Measurements from ENCODE around the gene SEMA3F. TPM values are rescaled to one million over a fixed set of nuclear protein-coding genes. Genes with fewer than 3 reads are reported as not detected.

Gene SEMA3F
- total RNA-seq, 3 donors from 2014 or later (not counting 1 experiment from before 2014, with no cell fraction given), result 0.16 to 1.1 (median 0.78) TPM

DNA sequence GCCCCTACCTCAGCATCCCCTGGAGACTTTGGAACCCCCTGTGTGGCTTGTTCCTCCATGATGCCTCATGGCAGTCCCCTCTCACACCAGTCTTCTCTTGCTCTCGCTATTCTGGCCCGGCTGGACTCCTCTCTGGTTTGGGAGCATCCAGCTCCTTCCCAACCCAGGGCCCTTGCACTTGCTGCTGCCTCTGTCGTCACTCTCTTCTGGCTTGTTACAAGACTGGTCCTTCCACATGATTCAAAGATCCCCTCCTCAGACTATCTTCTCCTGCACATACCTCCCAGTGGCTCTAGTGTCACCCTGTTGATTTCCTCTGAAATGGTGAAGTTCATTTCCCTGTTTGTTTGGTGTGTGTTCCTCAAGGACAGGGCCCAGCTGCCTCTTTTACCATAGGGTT, 74.4 kb downstream of the SEMA3F start:
- H3K27ac Mint-ChIP-seq, result no peak overlapping the region
- H3K27me3 Mint-ChIP-seq (ENCODE audit: low read depth in 2 of 2), result peaks cover 4% of the 10 kb centered on the region in 2 donors
- H3K27me3 ChIP-seq (ENCODE audit: control insufficient read depth, insufficient read depth, low read length), result no peaks in the 10 kb centered on the region
- DNase-seq (no peak), ATAC-seq (no peak)
- peak overlapping the region; percentile 49 for H3K4me3 Mint-ChIP-seq
- intact Hi-C loops (cut with micrococcal nuclease), result no loop called here
- H3K27ac ChIP-seq (ENCODE audit: low read length), result no peak overlapping the region
- WGBS (ENCODE audit: insufficient coverage), result 95% methylated on average over 3 of the region's 3 CpGs
- peaks cover 42% of the 10 kb centered on the region for H3K4me1 ChIP-seq (ENCODE audit: control insufficient read depth, insufficient read depth, low read length)
- H3K36me3 ChIP-seq (ENCODE audit: control insufficient read depth, insufficient read depth, low read length), result no peaks in the 10 kb centered on the region
- no peaks in the 10 kb centered on the region for H3K9me3 Mint-ChIP-seq
- TF ChIP-seq, protein P1, sequence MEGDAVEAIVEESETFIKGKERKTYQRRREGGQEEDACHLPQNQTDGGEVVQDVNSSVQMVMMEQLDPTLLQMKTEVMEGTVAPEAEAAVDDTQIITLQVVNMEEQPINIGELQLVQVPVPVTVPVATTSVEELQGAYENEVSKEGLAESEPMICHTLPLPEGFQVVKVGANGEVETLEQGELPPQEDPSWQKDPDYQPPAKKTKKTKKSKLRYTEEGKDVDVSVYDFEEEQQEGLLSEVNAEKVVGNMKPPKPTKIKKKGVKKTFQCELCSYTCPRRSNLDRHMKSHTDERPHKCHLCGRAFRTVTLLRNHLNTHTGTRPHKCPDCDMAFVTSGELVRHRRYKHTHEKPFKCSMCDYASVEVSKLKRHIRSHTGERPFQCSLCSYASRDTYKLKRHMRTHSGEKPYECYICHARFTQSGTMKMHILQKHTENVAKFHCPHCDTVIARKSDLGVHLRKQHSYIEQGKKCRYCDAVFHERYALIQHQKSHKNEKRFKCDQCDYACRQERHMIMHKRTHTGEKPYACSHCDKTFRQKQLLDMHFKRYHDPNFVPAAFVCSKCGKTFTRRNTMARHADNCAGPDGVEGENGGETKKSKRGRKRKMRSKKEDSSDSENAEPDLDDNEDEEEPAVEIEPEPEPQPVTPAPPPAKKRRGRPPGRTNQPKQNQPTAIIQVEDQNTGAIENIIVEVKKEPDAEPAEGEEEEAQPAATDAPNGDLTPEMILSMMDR (IDR thresholded peaks at IDR 0.05), result no peak
- H3K36me3 Mint-ChIP-seq, result no peaks in the 10 kb centered on the region
- no peak overlapping the region for H3K4me3 ChIP-seq (ENCODE audit: low read length)
- no peaks in the 10 kb centered on the region for H3K9me3 ChIP-seq (ENCODE audit: control insufficient read depth, insufficient read depth, low read length)
- H3K4me1 Mint-ChIP-seq, result peaks cover 16 to 23% of the 10 kb centered on the region in 2 donors

DNA sequence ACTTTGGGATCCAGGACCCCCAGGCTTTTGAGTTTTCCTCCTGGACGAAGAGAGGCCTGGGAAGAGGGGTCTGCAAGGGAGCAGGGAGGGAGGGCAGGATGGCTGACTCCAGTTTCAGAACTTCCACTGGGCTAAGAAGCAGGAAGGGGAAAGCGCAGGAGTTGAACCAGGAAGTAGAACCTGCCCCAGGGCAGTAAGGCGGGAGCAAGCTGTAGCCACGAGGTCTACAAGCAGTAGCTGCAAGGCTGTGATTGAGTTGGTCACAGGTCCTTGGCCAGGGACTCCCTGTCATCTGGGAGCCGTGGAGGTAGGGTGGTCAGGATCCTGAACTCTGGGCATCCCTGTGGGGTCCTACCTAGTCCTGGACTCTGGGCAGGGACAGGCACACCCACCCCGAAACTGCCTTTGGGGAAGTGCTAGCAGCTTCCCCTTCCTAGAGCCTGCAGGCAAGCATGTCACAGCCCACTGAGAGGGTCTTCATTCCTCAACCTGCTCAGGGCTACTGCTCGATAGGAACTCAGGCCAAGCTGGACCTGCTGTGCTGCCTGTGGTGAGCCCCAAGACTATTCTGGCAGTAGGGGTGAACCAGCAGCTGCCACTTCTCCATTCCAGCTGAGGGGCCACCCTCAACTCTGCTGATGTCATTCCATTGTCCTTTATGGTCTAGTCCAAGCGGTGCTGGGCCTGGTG, 75.1 kb downstream of the SEMA3F start:
- Mint-ChIP-seq H3K9me3 (no peaks in the 10 kb centered on the region), H3K27ac (no peak overlapping the region), H3K4me1 (peaks cover 16 to 23% of the 10 kb centered on the region in 2 donors), H3K36me3 (no peaks in the 10 kb centered on the region), H3K4me3 (no peak overlapping the region), H3K27me3 (ENCODE audit: low read depth in 2 of 2) (no peaks in the 10 kb centered on the region)
- DNase-seq (no peak), ATAC-seq (no peak)
- no peaks in the 10 kb centered on the region for H3K9me3 ChIP-seq (ENCODE audit: control insufficient read depth, insufficient read depth, low read length)
- no peaks in the 10 kb centered on the region for H3K36me3 ChIP-seq (ENCODE audit: control insufficient read depth, insufficient read depth, low read length)
- H3K4me3 ChIP-seq (ENCODE audit: low read length), result no peak overlapping the region
- H3K27me3 ChIP-seq (ENCODE audit: control insufficient read depth, insufficient read depth, low read length), result no peaks in the 10 kb centered on the region
- 74% methylated on average over 8 of the region's 8 CpGs for WGBS (ENCODE audit: insufficient coverage)
- intact Hi-C loops (cut with micrococcal nuclease), result no loop called here
- no peak overlapping the region for H3K27ac ChIP-seq (ENCODE audit: low read length)
- peaks cover 49% of the 10 kb centered on the region for H3K4me1 ChIP-seq (ENCODE audit: control insufficient read depth, insufficient read depth, low read length)
- TF ChIP-seq, protein P1 (IDR thresholded peaks at IDR 0.05), result no peak

DNA sequence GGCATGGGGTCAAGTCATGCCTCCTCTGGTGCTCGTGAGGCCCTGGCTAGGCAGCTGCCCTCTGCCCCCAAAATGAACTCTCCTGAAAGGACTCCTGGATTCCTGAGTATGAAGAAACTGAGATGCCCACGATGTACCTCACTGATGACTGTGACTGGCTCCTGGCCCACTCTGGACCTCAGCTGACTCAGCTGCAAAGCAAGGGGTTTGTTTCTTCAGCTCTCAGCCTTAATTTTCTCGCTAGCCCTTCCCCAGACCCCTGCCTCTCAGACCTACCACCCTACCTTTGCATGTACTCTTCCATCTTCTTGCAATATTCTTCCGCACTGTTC, 75.6 kb downstream of the SEMA3F start:
- ATAC-seq (no peak), DNase-seq (no peak)
- Histone ChIP-seq H3K27ac (ENCODE audit: low read length) (no peak overlapping the region), H3K9me3 (ENCODE audit: control insufficient read depth, insufficient read depth, low read length) (no peaks in the 10 kb centered on the region), H3K27me3 (ENCODE audit: control insufficient read depth, insufficient read depth, low read length) (no peaks in the 10 kb centered on the region), H3K4me3 (ENCODE audit: low read length) (no peak overlapping the region), H3K36me3 (ENCODE audit: control insufficient read depth, insufficient read depth, low read length) (no peaks in the 10 kb centered on the region), H3K4me1 (ENCODE audit: control insufficient read depth, insufficient read depth, low read length) (peaks cover 53% of the 10 kb centered on the region)
- H3K9me3 Mint-ChIP-seq, result no peaks in the 10 kb centered on the region
- H3K27ac Mint-ChIP-seq, result no peak overlapping the region
- H3K27me3 Mint-ChIP-seq (ENCODE audit: low read depth in 2 of 2), result no peaks in the 10 kb centered on the region
- intact Hi-C loops (cut with micrococcal nuclease), result no loop called here
- no peaks in the 10 kb centered on the region for H3K36me3 Mint-ChIP-seq
- peaks cover 20 to 27% of the 10 kb centered on the region in 2 donors for H3K4me1 Mint-ChIP-seq
- 89% methylated on average over 4 of the region's 4 CpGs for WGBS (ENCODE audit: insufficient coverage)
- no peak overlapping the region for H3K4me3 Mint-ChIP-seq
- TF ChIP-seq, protein P1 (IDR thresholded peaks at IDR 0.05), result no peak

DNA sequence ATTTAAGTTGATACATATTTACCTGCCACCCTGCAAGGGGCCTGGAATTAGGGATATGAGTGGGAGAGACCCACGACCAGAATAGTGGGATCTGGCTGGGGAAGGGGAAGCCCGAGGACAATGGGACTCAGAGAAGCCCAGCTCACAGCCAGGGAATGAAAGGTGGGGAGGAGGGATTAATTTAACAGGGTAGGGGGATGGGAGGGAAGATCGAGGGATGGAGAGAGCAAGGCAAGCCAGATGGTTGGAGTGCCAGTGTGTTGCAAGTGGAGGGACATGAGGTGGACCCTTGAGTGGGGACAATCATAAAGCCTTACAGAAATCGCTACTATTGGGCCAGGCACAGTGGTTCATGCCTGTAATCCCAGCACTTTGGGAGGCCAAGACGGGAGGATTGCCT, 76.5 kb downstream of the SEMA3F start:
- no peaks in the 10 kb centered on the region for H3K27me3 Mint-ChIP-seq (ENCODE audit: low read depth in 2 of 2)
- no peaks in the 10 kb centered on the region for H3K9me3 Mint-ChIP-seq
- ATAC-seq (no peak), DNase-seq (no peak)
- H3K36me3 ChIP-seq (ENCODE audit: control insufficient read depth, insufficient read depth, low read length), result no peaks in the 10 kb centered on the region
- no peak overlapping the region for H3K4me3 ChIP-seq (ENCODE audit: low read length)
- peaks cover 48% of the 10 kb centered on the region for H3K4me1 ChIP-seq (ENCODE audit: control insufficient read depth, insufficient read depth, low read length)
- H3K4me1 Mint-ChIP-seq, result peaks cover 21 to 28% of the 10 kb centered on the region in 2 donors
- intact Hi-C loops (cut with micrococcal nuclease), result no loop called here
- H3K27ac Mint-ChIP-seq, result no peak overlapping the region
- H3K27ac ChIP-seq (ENCODE audit: low read length), result no peak overlapping the region
- no peaks in the 10 kb centered on the region for H3K9me3 ChIP-seq (ENCODE audit: control insufficient read depth, insufficient read depth, low read length)
- H3K27me3 ChIP-seq (ENCODE audit: control insufficient read depth, insufficient read depth, low read length), result no peaks in the 10 kb centered on the region
- no peaks in the 10 kb centered on the region for H3K36me3 Mint-ChIP-seq
- 89% methylated on average over 5 of the region's 5 CpGs for WGBS (ENCODE audit: insufficient coverage)
- no peak overlapping the region for H3K4me3 Mint-ChIP-seq
- TF ChIP-seq, protein P1 (IDR thresholded peaks at IDR 0.05), result no peak

Data from natural killer cell (primary cell).